Heart left ventricle (tissue), 16 donors: ENCODE measurements around the gene SRRD. TPM values are rescaled to one million over a fixed set of nuclear protein-coding genes. Genes with fewer than 3 reads are reported as not detected.

Experiments used
- ATAC-seq, 4 donors: fragments of 200-7000 bp; cut with Tn5 transposase; one replicate each; pipeline ENCODE4 v1.9.1; 2020 to 2022; ENCODE audit warnings: moderate library complexity in 4 of 4, mild to moderate bottlenecking in 3 of 4, moderate number of reproducible peaks in 1 of 4
- DNase-seq, 5 donors: peaks; one replicate each; pipeline ENCODE4 v3.0.0-alpha.2; 2020
- H3K27ac ChIP-seq, 12 donors: fragments of 200-600 bp; sonication (generic) in 4 of 12; one replicate each; pipeline versions ENCODE4 v1.5.0 to v1.8.0; 2016 to 2022; ENCODE audit warnings: mild to moderate bottlenecking in 2 of 12
- H3K27me3 ChIP-seq, 9 donors: fragments of 200-600 bp; sonication (generic) in 2 of 9; one replicate each; pipeline versions ENCODE4 v1.5.1 to v1.8.0; 2016 to 2022; ENCODE audit warnings: mild to moderate bottlenecking in 3 of 9
- H3K36me3 ChIP-seq, 9 donors: fragments of 200-600 bp; sonication (generic) in 2 of 9; one replicate each; pipeline versions ENCODE4 v1.5.0 to v1.8.0; 2018 to 2022; ENCODE audit warnings: mild to moderate bottlenecking in 2 of 9
- H3K4me1 ChIP-seq, 12 donors: fragments of 200-600 bp; sonication (generic) in 4 of 12; one replicate each; pipeline versions ENCODE4 v1.5.0 to v1.8.0; 2016 to 2022; ENCODE audit warnings: mild to moderate bottlenecking in 3 of 12
- H3K4me3 ChIP-seq, 12 donors: fragments of 200-600 bp; sonication (generic) in 4 of 12; one replicate each; pipeline versions ENCODE4 v1.5.0 to v1.8.0; 2017 to 2022; ENCODE audit warnings: mild to moderate bottlenecking in 9 of 12, moderate library complexity in 4 of 12
- H3K9me3 ChIP-seq, 12 donors: fragments of 200-600 bp; sonication (generic) in 4 of 12; one replicate each; pipeline versions ENCODE4 v1.5.0 to v1.8.0; 2016 to 2022; ENCODE audit warnings: mild to moderate bottlenecking in 1 of 12
- POLR2A ChIP-seq, 2 donors: fragments of 450-650 bp; IDR thresholded peaks; one replicate each; pipeline ENCODE4 v1.6.1; 2017; ENCODE audit warnings: antibody characterized with exemption in 2 of 2, mild to moderate bottlenecking in 2 of 2, moderate library complexity in 2 of 2
- WGBS, 4 donors: extraction: QIAGEN DNeasy Blood & Tissue Kit in 2 of 4; methylation state at CpG; one replicate each; pipeline versions ENCODE4 v1.1.5 to v1.1.7; 2013 to 2018; 5-methylcytosine and 5-hydroxymethylcytosine counted together
- intact Hi-C, 10 donors: fragments of 100-400 bp; cut with DNase I; formaldehyde crosslinking; loops; one replicate each; pipeline versions ENCODE4 v1.11.1 to v1.14.2; 2022
- polyA plus RNA-seq, 2 donors: library from polyadenylated mRNA; stranded (reverse); fragments of 200-250 nt; gene quantifications; one replicate each; pipeline ENCODE4 v1.2.3, GENCODE V29; 2013
- total RNA-seq, 9 donors: library from RNA; depleted of rRNA in 2 of 9; stranded (reverse); fragments of >200 nt in 2 of 9; fragmentation: NEBNext Ultra II Directional in 3 of 9; extraction: Animal tissue kit (Norgen Biotek cat#: 25700) in 3 of 9; gene quantifications; one replicate each; pipeline versions ENCODE4 v1.1.0 to v1.2.4, GENCODE V29; 2016 to 2023
- TF ChIP-seq, protein P1 (sequence below), 12 donors: fragments of 200-600 bp; sonication (generic) in 4 of 12; IDR thresholded peaks; one replicate each; pipeline versions ENCODE4 v1.5.0 to v1.8.0; 2018 to 2022; ENCODE audit warnings: antibody characterized with exemption in 12 of 12, mild to moderate bottlenecking in 5 of 12
- donor health status: ischemic (EF 13 %, LVEDD 7.1; RV severe dilation, severe dysfunction).
- donor health status: healthy with polysubstance abuse.
- donor health status: DM: no; HTN: yes; CAD: no.
- donor health status: DM: no; HTN: no; CAD: no.
- donor health status: ischemic (EF 25% LVEDD 6.9; RV normal size, moderate dysfunction).
- donor health status: ischemic (EF 25% LVEDD 5.7; RV mildly dilated, moderate dysfunction).
- donor health status: healthy.
- donor health status: DM: yes; HTN: yes; CAD: no.
- donor health status: ischemic (EF 35%, LVEDD 5.7; RV mildly dilated, moderate dysfunction).
- donor health status: nonischemic (EF 11% LVEDD 7.7; RV severe dilation, severe dysfunction).
- donor health status: DM: yes; HTN: yes; CAD: no.
- donor health status: PGD.
- donor health status: ischemic (EF 29% LVEDD 5.4; RV normal size, mild dysfunction).
- donor health status: nonischemic (EF 23%, LVEDD 6.1; RV moderate dilation, normal function).

The SRRD gene
- total and polyA plus RNA-seq, 11 donors = 11.3 to 28.9 (median 23.4) TPM

DNA sequence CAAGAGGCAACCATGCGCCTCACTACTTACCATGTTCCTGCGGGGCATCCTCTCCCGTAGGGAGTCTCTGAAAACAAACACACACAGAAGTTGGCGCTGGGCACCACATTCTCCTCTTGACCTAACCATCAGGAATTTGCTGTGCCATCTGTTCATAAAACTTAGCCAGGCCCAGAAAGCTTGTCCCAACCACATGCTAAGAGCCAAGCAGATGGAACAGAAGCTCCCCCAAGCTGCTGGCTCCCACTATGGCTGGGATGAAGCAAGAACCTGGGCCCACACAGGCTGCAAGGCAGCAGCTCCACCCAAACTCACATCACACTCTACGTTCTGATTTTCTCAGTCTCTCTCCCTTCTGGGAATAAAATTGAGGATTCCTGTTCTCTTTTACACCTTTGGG, 17.5 kb upstream of the SRRD start:
- TF ChIP-seq, protein P1, sequence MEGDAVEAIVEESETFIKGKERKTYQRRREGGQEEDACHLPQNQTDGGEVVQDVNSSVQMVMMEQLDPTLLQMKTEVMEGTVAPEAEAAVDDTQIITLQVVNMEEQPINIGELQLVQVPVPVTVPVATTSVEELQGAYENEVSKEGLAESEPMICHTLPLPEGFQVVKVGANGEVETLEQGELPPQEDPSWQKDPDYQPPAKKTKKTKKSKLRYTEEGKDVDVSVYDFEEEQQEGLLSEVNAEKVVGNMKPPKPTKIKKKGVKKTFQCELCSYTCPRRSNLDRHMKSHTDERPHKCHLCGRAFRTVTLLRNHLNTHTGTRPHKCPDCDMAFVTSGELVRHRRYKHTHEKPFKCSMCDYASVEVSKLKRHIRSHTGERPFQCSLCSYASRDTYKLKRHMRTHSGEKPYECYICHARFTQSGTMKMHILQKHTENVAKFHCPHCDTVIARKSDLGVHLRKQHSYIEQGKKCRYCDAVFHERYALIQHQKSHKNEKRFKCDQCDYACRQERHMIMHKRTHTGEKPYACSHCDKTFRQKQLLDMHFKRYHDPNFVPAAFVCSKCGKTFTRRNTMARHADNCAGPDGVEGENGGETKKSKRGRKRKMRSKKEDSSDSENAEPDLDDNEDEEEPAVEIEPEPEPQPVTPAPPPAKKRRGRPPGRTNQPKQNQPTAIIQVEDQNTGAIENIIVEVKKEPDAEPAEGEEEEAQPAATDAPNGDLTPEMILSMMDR (IDR thresholded peaks at IDR 0.05) = no peak
- no peak for TF ChIP-seq POLR2A (IDR thresholded peaks at IDR 0.05)
- Histone ChIP-seq H3K27ac (no peak overlapping the region), H3K27me3 (no peaks in the 10 kb centered on the region), H3K4me3 (no peak overlapping the region), H3K36me3 (peaks cover 0 to 100% (median 95%) of the 10 kb centered on the region in 9 donors), H3K4me1 (peaks cover 0 to 9% (median 0%) of the 10 kb centered on the region in 12 donors), H3K9me3 (no peaks in the 10 kb centered on the region)
- DNase-seq = no peak
- intact Hi-C loops = loop anchor here in 2 of 10 donors (10.0 kb wide), 1 partner anchor 101 kb away; no protein-coding TSS in a partner anchor
- ATAC-seq = no peak
- WGBS, 4 donors = 86 to 94% (median 90%) methylated on average over 5 of the region's 5 CpGs

DNA sequence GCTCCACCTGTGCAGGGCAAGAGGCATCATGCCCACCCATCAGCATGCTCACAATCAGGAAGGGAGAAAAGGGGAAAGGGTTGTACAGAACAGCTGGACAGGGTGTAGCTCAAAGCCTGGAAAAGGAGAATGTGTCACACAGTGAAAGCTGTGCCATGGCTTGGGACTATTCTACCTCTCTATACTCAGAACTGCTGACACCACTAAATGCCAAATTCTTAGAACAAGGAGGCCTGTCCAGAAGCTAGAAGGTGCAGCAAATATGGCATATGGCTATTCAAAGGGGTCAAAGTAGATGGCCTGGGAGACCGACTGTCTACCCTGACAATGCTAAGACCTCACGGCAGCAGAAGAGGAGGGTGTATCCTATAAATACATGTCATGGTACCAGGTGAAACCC, 12.9 kb upstream of the SRRD start:
- H3K4me1 ChIP-seq = peaks cover 0 to 6% (median 0%) of the 10 kb centered on the region in 12 donors
- H3K27me3 ChIP-seq = no peaks in the 10 kb centered on the region
- WGBS, 4 donors = 92 to 99% (median 96%) methylated on average over 2 of the region's 2 CpGs
- peaks cover 0 to 100% (median 99%) of the 10 kb centered on the region in 9 donors for H3K36me3 ChIP-seq
- no peak for TF ChIP-seq POLR2A (IDR thresholded peaks at IDR 0.05)
- TF ChIP-seq, protein P1 (IDR thresholded peaks at IDR 0.05) = no peak
- DNase-seq (no peak), ATAC-seq (no peak)
- intact Hi-C loops = no loop called here
- no peaks in the 10 kb centered on the region for H3K9me3 ChIP-seq
- no peak overlapping the region for H3K27ac ChIP-seq
- no peak overlapping the region for H3K4me3 ChIP-seq

DNA sequence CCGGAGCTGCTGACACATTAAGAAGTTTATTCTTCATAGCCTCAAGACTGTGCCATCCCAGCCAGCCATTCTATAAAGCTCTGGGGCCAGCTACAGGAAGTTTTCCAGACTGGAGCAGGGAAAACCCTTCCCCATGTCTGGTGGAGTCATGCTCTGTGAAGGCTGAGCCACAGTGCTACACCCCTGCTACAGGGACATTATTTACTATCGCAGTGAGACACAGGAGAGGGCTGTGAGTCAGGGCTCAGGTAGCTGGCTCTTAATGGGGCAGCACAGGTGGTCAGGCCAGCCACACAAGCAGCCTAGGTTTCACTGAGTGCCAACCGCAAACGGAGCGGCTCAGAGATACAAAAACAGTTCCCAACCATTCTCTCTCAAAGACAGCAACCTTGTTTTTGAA, 12.2 kb upstream of the SRRD start:
- H3K27me3 ChIP-seq = no peaks in the 10 kb centered on the region
- TF ChIP-seq, protein P1 (IDR thresholded peaks at IDR 0.05) = no peak
- no peak for TF ChIP-seq POLR2A (IDR thresholded peaks at IDR 0.05)
- intact Hi-C loops = no loop called here
- no peak overlapping the region for H3K4me3 ChIP-seq
- DNase-seq = no peak
- WGBS, 4 donors = 83 to 92% (median 84%) methylated on average over 5 of the region's 5 CpGs
- ATAC-seq = peak in 1 of 4 donors; percentile 42
- peaks cover 0 to 100% (median 99%) of the 10 kb centered on the region in 9 donors for H3K36me3 ChIP-seq
- no peaks in the 10 kb centered on the region for H3K9me3 ChIP-seq
- peaks cover 0 to 6% (median 0%) of the 10 kb centered on the region in 12 donors for H3K4me1 ChIP-seq
- H3K27ac ChIP-seq = no peak overlapping the region

DNA sequence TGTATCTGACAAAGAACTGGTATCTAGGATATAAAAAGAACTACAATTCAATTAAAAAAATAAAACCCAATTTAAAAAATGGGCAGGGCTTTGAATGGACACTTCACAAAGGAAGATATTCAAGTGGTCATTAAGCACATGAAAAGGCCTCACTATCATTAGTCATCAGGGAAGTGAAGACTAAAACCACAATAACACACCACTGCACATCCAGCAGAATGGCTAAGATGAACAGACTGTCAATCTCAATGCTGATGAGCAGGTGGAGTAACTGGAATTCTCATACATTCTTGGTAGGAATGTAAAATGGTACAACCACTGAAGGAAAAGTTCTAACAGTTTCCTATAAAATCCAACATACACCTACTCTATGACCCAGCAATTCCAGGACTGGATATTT, 9.0 kb upstream of the SRRD start:
- Histone ChIP-seq H3K27me3 (no peaks in the 10 kb centered on the region), H3K4me1 (peaks cover 0 to 18% (median 8%) of the 10 kb centered on the region in 12 donors), H3K4me3 (no peak overlapping the region), H3K36me3 (peaks cover 0 to 97% (median 81%) of the 10 kb centered on the region in 9 donors), H3K27ac (no peak overlapping the region), H3K9me3 (no peaks in the 10 kb centered on the region)
- TF ChIP-seq, protein P1 (IDR thresholded peaks at IDR 0.05) = no peak
- TF ChIP-seq POLR2A (IDR thresholded peaks at IDR 0.05) = no peak
- intact Hi-C loops = no loop called here
- ATAC-seq (no peak), DNase-seq (no peak)
